ACC112 (cell line): Measurements from ENCODE around the gene EIF4EBP2.

Experiments used
- H2AFZ ChIP-seq: fragments of 200-600 bp; sonication (generic); one replicate; pipeline ENCODE4 v1.6.0; 2017; ENCODE audit warnings: antibody characterized with exemption, low read length; ENCODE audit not compliant: unreplicated experiment
- H3K27ac ChIP-seq: fragments of 200-600 bp; sonication (generic); 2 replicates; pipeline ENCODE4 v1.5.1; 2014; ENCODE audit warnings: low read depth, mild to moderate bottlenecking, antibody characterized with exemption, low read length, moderate library complexity
- H3K27me3 ChIP-seq: fragments of 200-600 bp; sonication (generic); 2 replicates; pipeline ENCODE4 v1.6.1; 2014; ENCODE audit warnings: mild to moderate bottlenecking, antibody characterized with exemption, low read length, moderate library complexity, mixed read lengths; ENCODE audit not compliant: insufficient read depth
- H3K36me3 ChIP-seq: fragments of 200-600 bp; sonication (generic); 2 replicates; pipeline ENCODE4 v1.6.1; 2016; ENCODE audit warnings: mild to moderate bottlenecking, antibody characterized with exemption, low read length, moderate library complexity, mixed read lengths; ENCODE audit not compliant: insufficient read depth
- H3K4me1 ChIP-seq: fragments of 200-600 bp; sonication (generic); one replicate; pipeline ENCODE4 v1.6.1; 2016; ENCODE audit warnings: low read length, mixed read lengths; ENCODE audit not compliant: insufficient read depth, unreplicated experiment, control insufficient read depth
- H3K4me3 ChIP-seq: fragments of 200-600 bp; sonication (generic); 2 replicates; pipeline ENCODE4 v1.5.1; 2014; ENCODE audit warnings: mild to moderate bottlenecking, low read depth, low read length
- H3K79me2 ChIP-seq: fragments of 200-600 bp; sonication (generic); one replicate; pipeline ENCODE4 v1.6.0; 2016; ENCODE audit warnings: low read length; ENCODE audit not compliant: control insufficient read depth, unreplicated experiment, insufficient read depth

Gene EIF4EBP2

GRCh38 chr10:70462349-70462984, 58.5 kb downstream of the EIF4EBP2 start:
- Histone ChIP-seq H3K4me1 (peaks cover 12% of the 10 kb centered on the region), H3K27ac (no peak overlapping the region), H3K4me3 (no peak overlapping the region), H3K36me3 (no peaks in the 10 kb centered on the region), H3K27me3 (0 out of 2 replicates have a peak, but pooled peaks cover 8% of the 10 kb centered on the region), H3K79me2 (no peaks in the 10 kb centered on the region), H2AFZ (no peak overlapping the region)

GRCh38 chr10:70465278-70465677, 61.3 kb downstream of the EIF4EBP2 start:
- peaks cover 24% of the 10 kb centered on the region for H3K27me3 ChIP-seq
- no peak overlapping the region for H3K4me3 ChIP-seq
- no peak overlapping the region for H3K27ac ChIP-seq
- peaks cover 12% of the 10 kb centered on the region for H3K4me1 ChIP-seq
- H3K79me2 ChIP-seq: no peaks in the 10 kb centered on the region
- no peaks in the 10 kb centered on the region for H3K36me3 ChIP-seq
- H2AFZ ChIP-seq: no peak overlapping the region

GRCh38 chr10:70465832-70466231, 61.9 kb downstream of the EIF4EBP2 start:
- H2AFZ ChIP-seq: no peak overlapping the region

GRCh38 chr10:70466951-70467350, 63.0 kb downstream of the EIF4EBP2 start:
- H3K27ac ChIP-seq: no peak overlapping the region
- no peaks in the 10 kb centered on the region for H3K36me3 ChIP-seq
- H3K79me2 ChIP-seq: no peaks in the 10 kb centered on the region
- no peak overlapping the region for H3K4me3 ChIP-seq
- peaks cover 12% of the 10 kb centered on the region for H3K4me1 ChIP-seq
- peaks cover 24% of the 10 kb centered on the region for H3K27me3 ChIP-seq
- no peak overlapping the region for H2AFZ ChIP-seq

More at GRCh38 chr10:70465832-70466231, 61.9 kb downstream of the EIF4EBP2 start:
- Histone ChIP-seq H3K27me3 (peaks cover 24% of the 10 kb centered on the region), H3K27ac (no peak overlapping the region), H3K36me3 (no peaks in the 10 kb centered on the region), H3K4me3 (no peak overlapping the region), H3K79me2 (no peaks in the 10 kb centered on the region), H3K4me1 (peaks cover 12% of the 10 kb centered on the region)

GRCh38 chr10:70472799-70473454, 69.0 kb downstream of the EIF4EBP2 start:
- Histone ChIP-seq H2AFZ (no peak overlapping the region), H3K27me3 (peaks cover 20% of the 10 kb centered on the region), H3K4me1 (peaks cover 5% of the 10 kb centered on the region), H3K27ac (no peak overlapping the region), H3K79me2 (no peaks in the 10 kb centered on the region), H3K4me3 (no peak overlapping the region), H3K36me3 (no peaks in the 10 kb centered on the region)

- no peak overlapping the region for H3K27ac ChIP-seq
- peaks cover 14% of the 10 kb centered on the region for H3K27me3 ChIP-seq
- peaks cover 7% of the 10 kb centered on the region for H3K4me1 ChIP-seq
- no peaks in the 10 kb centered on the region for H3K79me2 ChIP-seq
- H3K36me3 ChIP-seq: no peaks in the 10 kb centered on the region
- H3K4me3 ChIP-seq: no peak overlapping the region
- no peak overlapping the region for H2AFZ ChIP-seq
These were observed 70.8 kb downstream of the EIF4EBP2 start for GRCh38 chr10:70474780-70475179.

GRCh38 chr10:70475661-70476060, 71.7 kb downstream of the EIF4EBP2 start:
- peaks cover 7% of the 10 kb centered on the region for H3K4me1 ChIP-seq

GRCh38 chr10:70476249-70477035, 72.5 kb downstream of the EIF4EBP2 start:
- no peak overlapping the region for H3K27ac ChIP-seq
- H2AFZ ChIP-seq: no peak overlapping the region
- H3K27me3 ChIP-seq: peaks cover 12% of the 10 kb centered on the region
- H3K4me1 ChIP-seq: peaks cover 7% of the 10 kb centered on the region
- no peaks in the 10 kb centered on the region for H3K79me2 ChIP-seq
- H3K4me3 ChIP-seq: no peak overlapping the region
- no peaks in the 10 kb centered on the region for H3K36me3 ChIP-seq

More at GRCh38 chr10:70475661-70476060, 71.7 kb downstream of the EIF4EBP2 start:
- H3K4me3 ChIP-seq: no peak overlapping the region
- no peak overlapping the region for H3K27ac ChIP-seq
- no peaks in the 10 kb centered on the region for H3K79me2 ChIP-seq
- H3K36me3 ChIP-seq: no peaks in the 10 kb centered on the region
- H2AFZ ChIP-seq: no peak overlapping the region
- peaks cover 12% of the 10 kb centered on the region for H3K27me3 ChIP-seq

GRCh38 chr10:70477661-70478162, 73.8 kb downstream of the EIF4EBP2 start:
- Histone ChIP-seq H3K4me3 (peak overlapping the region; percentile 82), H3K4me1 (peaks cover 7% of the 10 kb centered on the region), H3K79me2 (no peaks in the 10 kb centered on the region), H3K27me3 (peaks cover 12% of the 10 kb centered on the region), H3K27ac (no peak overlapping the region), H3K36me3 (no peaks in the 10 kb centered on the region), H2AFZ (peak overlapping the region; percentile 96)
